ENCODE data around the gene KRTAP4-16.
"Not testable (repeated sequence)": the region's sequence is repeated elsewhere in the genome, so short reads cannot be mapped to it uniquely, and the experiment has no call there.

Gene KRTAP4-16

GRCh38 chr17:41107941-41108450 lies 6.0 kb upstream of the KRTAP4-16 start:
- no peak overlapping the region for H3K4me3 ChIP-seq
- no peaks in the 10 kb centered on the region; the same call in 1 of the 2 replicates for H3K9me3 ChIP-seq
- no peak for DNase-seq (ENCODE audit: low spot score in 2 of 2)
- H3K36me3 ChIP-seq (replicated peaks), result no peaks in the 10 kb centered on the region
- H3K4me1 ChIP-seq, result no peaks in the 10 kb centered on the region
- no peaks in the 10 kb centered on the region for H3K27me3 ChIP-seq (ENCODE audit: low read depth)
- in situ Hi-C loops (cut with MboI; ENCODE audit: low sequenced_read_pairs), result no loop called here

- H3K27me3 ChIP-seq (ENCODE audit: low read depth); H3K9me3 ChIP-seq; H3K4me1 ChIP-seq; H3K4me3 ChIP-seq; in situ Hi-C loops (cut with MboI; ENCODE audit: low sequenced_read_pairs); DNase-seq (ENCODE audit: low spot score in 2 of 2); H3K36me3 ChIP-seq (replicated peaks): not testable (repeated sequence)
These were observed 3.3 kb upstream of the KRTAP4-16 start, which contains the start of gene KRTAP4-9 for GRCh38 chr17:41105347-41105746. KRTAP4-9 (plus strand) TSS chr17:41105389; CDS start chr17:41105389, 0 bp downstream.

GRCh38 chr17:41104386-41105038 lies 2.5 kb upstream of the KRTAP4-16 start:
- DNase-seq (ENCODE audit: low spot score in 2 of 2); H3K27me3 ChIP-seq (ENCODE audit: low read depth); H3K4me1 ChIP-seq; H3K4me3 ChIP-seq; H3K36me3 ChIP-seq (replicated peaks); H3K9me3 ChIP-seq; in situ Hi-C loops (cut with MboI; ENCODE audit: low sequenced_read_pairs): not testable (repeated sequence)

DNA sequence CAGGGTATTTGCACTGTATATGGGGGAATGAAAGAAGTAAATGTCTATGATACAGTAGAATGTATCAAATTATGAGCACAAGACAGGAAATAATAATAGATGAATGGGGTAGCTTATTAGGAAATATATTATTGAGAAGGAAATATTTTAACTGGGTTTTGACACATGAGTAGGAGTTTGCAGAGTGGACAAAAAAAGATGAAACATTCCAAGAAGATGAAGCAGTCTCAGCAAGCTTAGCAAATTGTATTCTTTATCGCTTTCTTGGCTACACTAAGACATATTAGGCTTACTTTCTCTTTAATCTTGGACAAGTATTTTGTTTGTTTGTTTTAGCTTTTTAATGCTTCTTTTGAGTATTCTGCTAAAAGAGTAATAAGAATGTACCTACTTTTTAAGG lies 1.9 kb upstream of the KRTAP4-16 start:
- Histone ChIP-seq H3K4me1 (no peaks in the 10 kb centered on the region), H3K4me3 (no peak overlapping the region), H3K36me3 (replicated peaks) (no peaks in the 10 kb centered on the region), H3K9me3 (no peaks in the 10 kb centered on the region), H3K27me3 (ENCODE audit: low read depth) (no peaks in the 10 kb centered on the region)
- no peak for DNase-seq (ENCODE audit: low spot score in 2 of 2)
- in situ Hi-C loops (cut with MboI; ENCODE audit: low sequenced_read_pairs), result no loop called here

GRCh38 chr17:41099682-41100480 lies 2.1 kb downstream of the KRTAP4-16 start:
- H3K27me3 ChIP-seq (ENCODE audit: low read depth); DNase-seq (ENCODE audit: low spot score in 2 of 2); H3K4me3 ChIP-seq; in situ Hi-C loops (cut with MboI; ENCODE audit: low sequenced_read_pairs); H3K4me1 ChIP-seq; H3K9me3 ChIP-seq; H3K36me3 ChIP-seq (replicated peaks): not testable (repeated sequence)

- in situ Hi-C loops (cut with MboI; ENCODE audit: low sequenced_read_pairs), result no loop called here
- Histone ChIP-seq H3K36me3 (replicated peaks) (no peaks in the 10 kb centered on the region), H3K9me3 (no peaks in the 10 kb centered on the region), H3K4me1 (no peaks in the 10 kb centered on the region), H3K27me3 (ENCODE audit: low read depth) (no peaks in the 10 kb centered on the region), H3K4me3 (no peak overlapping the region)
- no peak for DNase-seq (ENCODE audit: low spot score in 2 of 2)
These were observed 3.5 kb downstream of the KRTAP4-16 start for GRCh38 chr17:41098481-41098880.

DNA sequence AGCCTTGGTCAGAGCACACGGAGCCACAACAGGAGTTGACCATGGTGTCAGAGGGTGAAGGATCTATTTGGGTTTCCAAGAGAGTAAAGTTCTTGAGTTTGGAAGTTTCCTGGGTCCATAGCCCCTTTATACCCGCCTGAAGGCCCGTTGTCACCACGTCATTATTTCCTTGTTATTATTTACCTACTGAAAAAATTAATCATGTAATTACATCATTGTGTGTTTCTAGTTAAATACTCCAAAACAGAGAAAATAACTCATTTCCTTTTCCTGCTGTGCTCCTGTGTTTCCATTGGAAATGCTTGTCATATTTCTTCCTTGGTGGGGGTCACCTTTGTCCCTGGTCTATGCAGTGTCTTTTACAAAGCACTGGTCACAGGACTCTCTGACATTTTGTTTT lies 4.0 kb downstream of the KRTAP4-16 start, which contains the start of gene KRTAP4-8:
KRTAP4-8 (minus strand) TSS at position 101 of the 400 bp plus-strand sequence; CDS start at position 43, 58 bp downstream.
- no peak for DNase-seq (ENCODE audit: low spot score in 2 of 2)
- Histone ChIP-seq H3K9me3 (no peaks in the 10 kb centered on the region), H3K4me3 (no peak within 1 kb of the TSS), H3K27me3 (ENCODE audit: low read depth) (no peaks in the 10 kb centered on the region), H3K4me1 (no peaks in the 10 kb centered on the region), H3K36me3 (replicated peaks) (no peaks in the 10 kb centered on the region)
- in situ Hi-C loops (cut with MboI; ENCODE audit: low sequenced_read_pairs), result no loop called here

- no peak for DNase-seq (ENCODE audit: low spot score in 2 of 2)
These were observed 6.0 kb downstream of the KRTAP4-16 start for GRCh38 chr17:41096055-41096454.

DNA sequence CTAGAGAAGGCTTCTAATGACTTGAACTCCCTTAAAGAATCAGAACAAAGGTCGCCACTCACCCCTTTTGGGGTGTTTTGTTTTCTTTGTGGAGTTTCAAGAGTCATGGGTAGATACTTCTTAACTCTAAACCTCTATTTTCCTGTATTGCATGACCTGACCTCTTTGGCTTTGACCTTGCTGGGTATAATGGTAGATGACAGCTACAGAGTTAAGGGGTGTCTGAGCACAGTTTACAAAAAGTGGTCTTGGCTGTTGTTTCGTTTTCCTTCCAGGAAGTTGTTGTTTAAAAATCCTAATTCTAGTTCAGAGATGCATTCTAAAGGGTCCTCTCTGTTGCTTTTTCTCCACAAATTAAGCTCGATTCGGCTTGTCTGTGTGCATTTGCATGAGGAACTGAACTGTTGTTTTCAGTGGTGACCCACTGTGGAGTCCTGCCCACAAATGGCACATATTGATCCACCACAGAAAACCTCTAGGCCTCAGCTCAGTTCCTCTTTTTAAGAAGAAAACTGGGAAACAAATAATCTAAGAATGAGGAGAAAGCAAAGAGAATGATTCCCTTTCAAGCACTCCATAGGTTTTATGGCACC lies 13.2 kb downstream of the KRTAP4-16 start:
- H3K4me1 ChIP-seq; DNase-seq (ENCODE audit: low spot score in 2 of 2); H3K4me3 ChIP-seq; H3K9me3 ChIP-seq; H3K27me3 ChIP-seq (ENCODE audit: low read depth); in situ Hi-C loops (cut with MboI; ENCODE audit: low sequenced_read_pairs); H3K36me3 ChIP-seq (replicated peaks): not testable (repeated sequence)

More at GRCh38 chr17:41096055-41096454, 6.0 kb downstream of the KRTAP4-16 start:
- Histone ChIP-seq H3K27me3 (ENCODE audit: low read depth) (no peaks in the 10 kb centered on the region), H3K36me3 (replicated peaks) (no peaks in the 10 kb centered on the region), H3K4me3 (no peak overlapping the region), H3K4me1 (no peaks in the 10 kb centered on the region), H3K9me3 (no peaks in the 10 kb centered on the region)
- in situ Hi-C loops (cut with MboI; ENCODE audit: low sequenced_read_pairs), result no loop called here

GRCh38 chr17:41084100-41084856 lies 17.7 kb downstream of the KRTAP4-16 start, which contains the start of gene KRTAP4-7:
KRTAP4-7 (plus strand) TSS chr17:41084150; CDS start chr17:41084207, 57 bp downstream.
- H3K9me3 ChIP-seq; H3K36me3 ChIP-seq (replicated peaks); H3K4me1 ChIP-seq; H3K4me3 ChIP-seq; DNase-seq (ENCODE audit: low spot score in 2 of 2); in situ Hi-C loops (cut with MboI; ENCODE audit: low sequenced_read_pairs); H3K27me3 ChIP-seq (ENCODE audit: low read depth): not testable (repeated sequence)

DNA sequence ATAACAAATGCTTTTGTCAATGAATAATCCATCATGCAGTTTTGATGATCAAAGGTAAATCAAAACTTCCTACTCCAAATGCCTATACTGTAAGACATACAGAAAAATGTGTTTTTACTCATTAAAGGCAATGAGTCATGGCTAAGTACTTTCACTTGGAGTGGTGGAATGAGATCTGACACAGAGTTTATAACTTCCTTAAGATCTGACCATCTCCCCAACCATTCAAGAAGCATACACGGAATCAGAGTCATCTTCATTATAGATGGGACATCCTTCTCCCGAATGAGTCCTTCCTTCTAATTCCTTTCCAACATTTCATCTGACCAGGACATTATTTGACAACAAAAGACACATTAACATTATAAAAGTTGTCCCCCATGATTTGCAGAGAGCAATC lies 18.6 kb downstream of the KRTAP4-16 start:
- H3K4me3 ChIP-seq; H3K27me3 ChIP-seq (ENCODE audit: low read depth); H3K36me3 ChIP-seq (replicated peaks); H3K9me3 ChIP-seq; DNase-seq (ENCODE audit: low spot score in 2 of 2); in situ Hi-C loops (cut with MboI; ENCODE audit: low sequenced_read_pairs); H3K4me1 ChIP-seq: not testable (repeated sequence)

GRCh38 chr17:41082626-41083025 lies 19.4 kb downstream of the KRTAP4-16 start:
- DNase-seq (ENCODE audit: low spot score in 2 of 2), result no peak
- H3K4me1 ChIP-seq, result peaks cover 5% of the 10 kb centered on the region; the same call in 1 of the 2 replicates
- in situ Hi-C loops (cut with MboI; ENCODE audit: low sequenced_read_pairs), result no loop called here

GRCh38 chr17:41076788-41077187 lies 25.2 kb downstream of the KRTAP4-16 start:
- Histone ChIP-seq H3K36me3 (replicated peaks) (no peaks in the 10 kb centered on the region), H3K27me3 (ENCODE audit: low read depth) (no peaks in the 10 kb centered on the region), H3K4me1 (peaks cover 5% of the 10 kb centered on the region; the same call in 1 of the 2 replicates), H3K4me3 (no peak overlapping the region), H3K9me3 (no peaks in the 10 kb centered on the region)
- DNase-seq (ENCODE audit: low spot score in 2 of 2), result no peak
- in situ Hi-C loops (cut with MboI; ENCODE audit: low sequenced_read_pairs), result no loop called here

More at GRCh38 chr17:41082626-41083025, 19.4 kb downstream of the KRTAP4-16 start:
- H3K4me3 ChIP-seq, result no peak overlapping the region
- H3K27me3 ChIP-seq (ENCODE audit: low read depth), result no peaks in the 10 kb centered on the region
- H3K36me3 ChIP-seq (replicated peaks), result no peaks in the 10 kb centered on the region
- no peaks in the 10 kb centered on the region for H3K9me3 ChIP-seq

All from HAP-1 (cell line).